AG09319 (cell line): ENCODE measurements around the gene C6orf163.
"Not testable (repeated sequence)": the region's sequence is repeated elsewhere in the genome, so short reads cannot be mapped to it uniquely, and the experiment has no call there.

Experiments used
- DNase-seq: peaks from one replicate; pipeline ENCODE4 v3.0.0-alpha.2; 2010; ENCODE audit warnings: low read depth; ENCODE audit errors: extremely low read depth
- TF ChIP-seq, protein P1 (sequence below): IDR thresholded peaks from 2 replicates; pipeline ENCODE4 v1.5.1; 2011; ENCODE audit warnings: low read depth, mild to moderate bottlenecking, inconsistent platforms, low read length, moderate library complexity

C6orf163 gene

DNA sequence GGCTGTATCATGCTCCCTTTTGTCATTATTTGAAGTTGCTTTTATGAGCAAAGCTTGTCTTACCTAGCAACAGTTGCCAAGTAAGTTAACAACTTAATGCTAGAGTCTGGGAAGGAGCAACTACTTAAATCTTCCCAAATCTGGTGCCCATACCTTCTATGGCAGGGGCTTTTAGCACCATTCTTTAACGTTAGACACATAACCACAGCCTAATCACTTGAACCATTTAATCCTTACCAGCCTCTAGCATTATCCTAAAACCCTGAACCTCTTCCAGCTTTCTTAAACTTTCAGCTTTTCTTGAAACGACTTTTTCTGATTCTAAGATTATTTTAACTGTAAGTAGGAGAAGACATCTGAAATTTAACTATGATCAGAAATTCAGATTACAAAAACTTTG, at the start of gene C6orf163:
TSS of gene C6orf163 (plus strand) at position 83 of the 400 bp plus-strand sequence. CDS start at position 370, 287 bp downstream.
- no peak for DNase-seq
- TF ChIP-seq, protein P1, sequence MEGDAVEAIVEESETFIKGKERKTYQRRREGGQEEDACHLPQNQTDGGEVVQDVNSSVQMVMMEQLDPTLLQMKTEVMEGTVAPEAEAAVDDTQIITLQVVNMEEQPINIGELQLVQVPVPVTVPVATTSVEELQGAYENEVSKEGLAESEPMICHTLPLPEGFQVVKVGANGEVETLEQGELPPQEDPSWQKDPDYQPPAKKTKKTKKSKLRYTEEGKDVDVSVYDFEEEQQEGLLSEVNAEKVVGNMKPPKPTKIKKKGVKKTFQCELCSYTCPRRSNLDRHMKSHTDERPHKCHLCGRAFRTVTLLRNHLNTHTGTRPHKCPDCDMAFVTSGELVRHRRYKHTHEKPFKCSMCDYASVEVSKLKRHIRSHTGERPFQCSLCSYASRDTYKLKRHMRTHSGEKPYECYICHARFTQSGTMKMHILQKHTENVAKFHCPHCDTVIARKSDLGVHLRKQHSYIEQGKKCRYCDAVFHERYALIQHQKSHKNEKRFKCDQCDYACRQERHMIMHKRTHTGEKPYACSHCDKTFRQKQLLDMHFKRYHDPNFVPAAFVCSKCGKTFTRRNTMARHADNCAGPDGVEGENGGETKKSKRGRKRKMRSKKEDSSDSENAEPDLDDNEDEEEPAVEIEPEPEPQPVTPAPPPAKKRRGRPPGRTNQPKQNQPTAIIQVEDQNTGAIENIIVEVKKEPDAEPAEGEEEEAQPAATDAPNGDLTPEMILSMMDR, result no peak

DNA sequence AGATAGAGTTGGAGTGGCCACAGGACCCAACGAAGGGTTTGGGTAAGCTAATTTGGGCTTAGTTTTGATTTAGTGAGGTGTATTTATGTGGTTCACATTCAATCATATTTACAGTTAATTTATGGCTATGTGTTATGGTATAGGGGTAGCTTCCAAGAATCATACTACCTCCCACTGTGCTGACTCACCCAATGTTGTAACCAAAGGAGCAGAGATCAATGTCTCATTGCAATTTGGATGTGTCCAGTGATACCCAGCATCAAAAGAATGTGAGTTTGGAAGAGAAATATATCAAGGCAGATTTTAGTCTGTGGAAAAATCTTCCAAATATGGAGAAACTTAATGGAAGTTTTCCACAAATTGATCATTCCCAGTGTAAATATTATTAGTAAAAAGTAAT, 47.5 kb upstream of the C6orf163 start:
- TF ChIP-seq, protein P1, result no peak
- no peak for DNase-seq

DNA sequence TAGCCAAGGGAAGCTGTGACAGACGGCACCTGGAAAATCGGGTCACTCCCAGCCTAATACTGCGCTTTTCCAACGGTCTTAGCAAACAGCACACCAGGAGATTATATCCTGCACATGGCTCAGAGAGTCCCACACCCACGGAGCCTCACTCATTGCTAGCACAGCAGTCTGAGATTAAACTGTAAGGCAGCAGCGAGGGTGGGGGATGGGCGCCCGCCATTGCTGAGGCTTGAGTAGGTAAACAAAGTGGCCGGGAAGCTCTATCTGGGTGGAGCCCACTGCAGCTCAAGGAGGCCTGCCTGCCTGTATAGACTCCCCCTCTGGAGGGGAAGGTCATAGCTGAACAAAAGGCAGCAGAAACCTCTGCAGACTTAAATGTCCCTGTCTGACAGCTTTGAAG, 43.3 kb upstream of the C6orf163 start:
- not testable (repeated sequence) for DNase-seq

DNA sequence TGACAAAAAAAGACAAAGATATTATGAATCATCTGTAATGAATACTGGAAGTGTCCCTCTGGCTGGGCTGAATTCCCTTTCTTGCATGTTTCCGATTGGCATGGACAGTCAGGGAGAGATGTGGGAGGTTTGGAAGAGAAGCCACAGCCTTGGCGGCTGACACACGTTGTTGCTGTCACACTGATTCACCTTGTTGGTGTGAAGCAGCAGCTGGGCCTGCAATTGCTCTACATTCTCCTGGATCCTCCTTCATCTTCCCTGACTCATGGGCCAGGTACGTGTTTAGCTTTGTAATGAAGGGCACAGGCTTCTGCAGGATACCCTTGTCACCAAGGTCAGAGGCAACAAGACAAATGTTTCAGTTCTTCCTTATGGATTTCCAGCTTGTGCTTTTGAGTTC, 35.6 kb upstream of the C6orf163 start:
- no peak for DNase-seq
- TF ChIP-seq, protein P1, result no peak

DNA sequence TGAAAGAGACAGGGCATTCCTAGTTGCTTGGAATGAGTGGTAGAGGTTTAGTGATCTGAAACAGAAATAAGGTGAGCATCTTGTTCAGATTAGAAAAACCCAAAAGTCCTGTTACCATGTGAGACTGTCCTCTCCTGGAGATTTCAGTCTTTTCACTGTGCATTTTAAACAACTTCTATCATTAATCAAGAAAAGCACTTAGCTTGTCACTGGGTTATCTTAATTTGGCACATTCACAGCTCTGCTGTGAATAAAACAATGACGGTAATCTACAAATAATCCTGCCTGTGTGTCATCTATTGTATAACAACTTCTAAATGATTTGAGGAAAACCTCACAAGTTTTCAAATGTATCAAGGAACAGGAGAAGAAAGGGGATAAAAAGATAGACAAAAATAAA, 31.8 kb upstream of the C6orf163 start:
- TF ChIP-seq, protein P1, result no peak
- DNase-seq, result no peak

DNA sequence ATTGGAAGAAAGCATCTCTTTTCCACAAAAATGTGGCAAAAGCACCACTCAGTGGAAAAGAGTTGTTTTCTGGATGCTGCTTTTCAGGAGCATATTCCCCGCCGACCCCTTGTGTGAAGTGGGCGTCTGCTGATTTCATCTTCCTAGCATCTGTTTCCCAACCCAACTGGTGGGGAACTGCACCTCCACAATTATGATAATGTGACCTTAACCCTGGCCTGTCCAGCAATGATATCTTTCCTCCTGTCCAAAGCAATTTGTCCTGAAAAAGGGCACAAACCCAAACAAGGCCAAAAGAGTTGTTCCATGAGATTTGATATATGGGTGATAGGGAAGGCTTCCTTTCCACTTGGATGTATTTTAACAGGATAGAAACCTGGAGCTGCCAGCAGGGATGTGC, 29.5 kb upstream of the C6orf163 start:
- DNase-seq, result no peak
- TF ChIP-seq, protein P1, result no peak

DNA sequence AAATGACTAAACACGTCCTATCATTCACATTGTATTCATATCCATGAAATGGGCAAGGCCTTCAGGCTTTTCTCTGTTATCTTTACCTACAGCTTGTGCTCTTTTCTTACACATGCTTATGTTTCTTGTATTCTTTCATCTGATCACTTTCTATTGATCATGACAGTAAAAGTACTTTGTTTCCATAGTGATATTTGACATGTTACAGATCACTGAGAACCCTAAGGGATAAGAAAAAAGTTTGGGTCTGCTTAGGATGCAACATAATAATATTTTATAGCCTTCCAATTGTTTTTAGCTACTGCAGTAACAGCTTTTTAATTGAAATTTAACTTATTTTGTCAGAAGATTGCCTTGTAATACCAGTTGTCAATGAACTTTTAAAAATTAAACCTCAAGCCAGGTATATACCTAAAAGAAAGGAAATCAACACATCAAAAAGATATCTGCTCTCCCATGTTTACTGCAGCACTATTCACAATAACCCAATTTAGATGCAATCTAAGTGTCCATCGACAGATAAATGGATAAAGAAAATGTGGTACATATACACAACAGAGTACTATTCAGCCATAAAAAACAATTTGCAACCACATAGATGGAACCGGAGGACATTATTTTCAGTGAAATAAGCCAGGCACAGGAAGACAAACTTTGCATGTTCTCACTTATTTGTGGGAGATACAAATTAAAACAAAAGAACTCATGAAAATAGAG, 25.2 kb upstream of the C6orf163 start:
- DNase-seq, result no peak

More for the DNA sequence above, 25.2 kb upstream of the C6orf163 start:
- TF ChIP-seq, protein P1, result no peak
